ENCODE results near the gene ETV6. TPM values are rescaled to one million over a fixed set of nuclear protein-coding genes. Genes with fewer than 3 reads are reported as not detected.

The ETV6 gene
- total and polyA plus RNA-seq, 2 of the 8 experiments (the other 6 are each of a cell fraction or from before 2014, with no cell fraction given): 5.5 to 23.9 TPM

DNA sequence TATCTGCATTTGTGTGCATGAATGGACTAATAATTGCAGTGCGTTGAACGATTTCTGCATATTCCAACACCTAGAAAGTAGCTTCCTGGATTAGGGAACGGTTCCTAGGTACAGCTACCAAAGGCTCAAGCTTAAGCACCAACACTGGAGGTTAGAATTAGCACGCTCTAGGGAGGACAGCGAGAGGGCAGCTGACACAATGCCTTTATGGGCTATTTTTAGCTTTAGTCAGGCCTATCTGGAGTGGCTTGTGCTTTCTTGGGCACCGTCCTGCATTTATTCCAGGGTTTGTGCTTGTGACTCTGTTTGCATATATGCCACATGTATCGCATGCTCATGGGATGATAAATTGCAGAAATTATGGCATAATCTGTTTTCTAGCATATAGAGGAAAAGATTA, 13.7 kb downstream of the ETV6 start (continued):
- TF ChIP-seq SP2 (IDR thresholded peaks at IDR 0.05; ENCODE audit: low read length) (no peak), EGR1 (IDR thresholded peaks at IDR 0.05; ENCODE audit: borderline replicate concordance, low read depth, low read length) (no peak), SIX5 (IDR thresholded peaks at IDR 0.05; ENCODE audit: low read depth, low read length) (no peak), PHF8 (conservative IDR thresholded peaks at IDR 0.05; ENCODE audit: low read depth, low read length) (no peak), RFX5 (IDR thresholded peaks at IDR 0.05; ENCODE audit: borderline replicate concordance, low read depth, low read length) (no peak), CBX5 (IDR thresholded peaks at IDR 0.05; ENCODE audit: low read depth, low read length) (no peak), YY1 (IDR thresholded peaks at IDR 0.05; ENCODE audit: low read depth, low read length) (no peak), KDM5A (IDR thresholded peaks at IDR 0.05; ENCODE audit: low read length) (no peak)

Data from H1 (cell line).